GM19397 (cell line): ENCODE measurements around the gene ZNF175.

Source experiments
- ATAC-seq: cut with Tn5 transposase; IDR thresholded peaks from one replicate; pipeline ENCODE4 v1.9.1; 2021; ENCODE audit warnings: mild to moderate bottlenecking, moderate library complexity; ENCODE audit not compliant: unreplicated experiment

The ZNF175 gene

GRCh38 chr19:51587264-51588191 is 16.4 kb downstream of the ZNF175 start:
- no peak for ATAC-seq

- no peak for ATAC-seq
Measured at GRCh38 chr19:51589511-51589910, 18.4 kb downstream of the ZNF175 start.

GRCh38 chr19:51590441-51590840 is 19.4 kb downstream of the ZNF175 start:
- no peak for ATAC-seq

- no peak for ATAC-seq
Measured at GRCh38 chr19:51592521-51592920, 21.4 kb downstream of the ZNF175 start.

GRCh38 chr19:51593138-51593890 is 22.2 kb downstream of the ZNF175 start:
- ATAC-seq = no peak

GRCh38 chr19:51593969-51594773 is 23.1 kb downstream of the ZNF175 start:
- ATAC-seq = peak; percentile 97

- no peak for ATAC-seq
Measured at GRCh38 chr19:51594774-51595109, 23.7 kb downstream of the ZNF175 start.

GRCh38 chr19:51595190-51596175 is 24.4 kb downstream of the ZNF175 start:
- no peak for ATAC-seq

- no peak for ATAC-seq
Measured at GRCh38 chr19:51598159-51598915, 27.3 kb downstream of the ZNF175 start.

GRCh38 chr19:51599084-51599483 is 28.0 kb downstream of the ZNF175 start:
- no peak for ATAC-seq

GRCh38 chr19:51600940-51601580 is 30.0 kb downstream of the ZNF175 start:
- no peak for ATAC-seq

GRCh38 chr19:51602189-51602854 is 31.2 kb downstream of the ZNF175 start:
- ATAC-seq = no peak

GRCh38 chr19:51607077-51607476 is 36.0 kb downstream of the ZNF175 start:
- ATAC-seq = peak; percentile 96

- no peak for ATAC-seq
Measured at GRCh38 chr19:51607920-51608562, 37.0 kb downstream of the ZNF175 start.

- ATAC-seq = no peak
Measured at GRCh38 chr19:51610576-51610975, 39.5 kb downstream of the ZNF175 start.

GRCh38 chr19:51614789-51615188 is 43.7 kb downstream of the ZNF175 start:
- no peak for ATAC-seq

GRCh38 chr19:51615991-51616390 is 44.9 kb downstream of the ZNF175 start:
- no peak for ATAC-seq

- peak; percentile 52 for ATAC-seq
Measured at GRCh38 chr19:51621178-51621577, 50.1 kb downstream of the ZNF175 start.
